Hematopoietic multipotent progenitor cell (in vitro differentiated cells): ENCODE data around the gene CLDN6. TPM values are rescaled to one million over a fixed set of nuclear protein-coding genes. Genes with fewer than 3 reads are reported as not detected.

Source experiments
- DNase-seq, 3 donors: peaks; one replicate each; pipeline ENCODE4 v3.0.0-alpha.2; 2011 to 2015; ENCODE audit warnings: low read depth in 2 of 3, low spot score in 2 of 3
- total RNA-seq: library from RNA; depleted of rRNA; stranded (reverse); fragments of >200 nt; gene quantifications from one replicate; pipeline ENCODE4 v1.2.3, GENCODE V29; 2012

CLDN6 gene
- total RNA-seq, 1 donor, result 0.27 TPM

GRCh38 chr16:2974319-2975056, 43.5 kb downstream of the CLDN6 start:
- DNase-seq, result no peak

GRCh38 chr16:2973605-2974318, 44.2 kb downstream of the CLDN6 start:
- no peak for DNase-seq

GRCh38 chr16:2973093-2973492, 44.9 kb downstream of the CLDN6 start:
- DNase-seq, result no peak

- DNase-seq, result no peak
Measured at GRCh38 chr16:2971985-2972784, 45.8 kb downstream of the CLDN6 start.

- DNase-seq, result no peak
Measured at GRCh38 chr16:2971134-2971984, 46.6 kb downstream of the CLDN6 start.

GRCh38 chr16:2970563-2970962, 47.4 kb downstream of the CLDN6 start:
- DNase-seq, result no peak

GRCh38 chr16:2969545-2970521, 48.1 kb downstream of the CLDN6 start:
- peak in 2 of 3 donors; percentile 85 for DNase-seq

- DNase-seq, result peak; percentile 64 to 81 (median 76)
Measured at GRCh38 chr16:2968738-2969544, 49.0 kb downstream of the CLDN6 start, which contains the start of gene PAQR4. PAQR4 (plus strand) TSS chr16:2969348; CDS start chr16:2969675, 327 bp downstream.

GRCh38 chr16:2968368-2968737, 49.6 kb downstream of the CLDN6 start:
- no peak for DNase-seq

GRCh38 chr16:2967721-2968161, 50.2 kb downstream of the CLDN6 start:
- no peak for DNase-seq

GRCh38 chr16:2967211-2967631, 50.8 kb downstream of the CLDN6 start:
- DNase-seq, result no peak

GRCh38 chr16:2966808-2967191, 51.2 kb downstream of the CLDN6 start:
- no peak for DNase-seq

- no peak for DNase-seq
Measured at GRCh38 chr16:2966043-2966807, 51.8 kb downstream of the CLDN6 start.
